GM12878 (cell line): ENCODE data around the gene ARMC2. TPM values are rescaled to one million over a fixed set of nuclear protein-coding genes. Genes with fewer than 3 reads are reported as not detected.

ENCODE experiments used
- ATAC-seq: fragments of 200-7000 bp; cut with Tn5 transposase; 3 replicates; pipeline ENCODE4 v1.9.1; 2020; ENCODE audit warnings: mild to moderate bottlenecking, moderate library complexity
- BruUV-seq: library from RNA; stranded (reverse); fragments of 400-500 nt; replicated peaks from 2 replicates; lab custom pipeline; 2021; lab: Mats Ljungman, UMichigan
- CTCF ChIA-PET: fragments of 300-600 bp; sonication (Branson Sonifier 250); formaldehyde crosslinking; extraction: SDS; loops from one replicate; lab custom pipeline; 2021; ENCODE audit warnings: inconsistent platforms; lab: Yijun Ruan, JAX
- POLR2A ChIA-PET: fragments of 350-600 bp; formaldehyde crosslinking; extraction: SDS; loops from one replicate; lab custom pipeline; 2021; ENCODE audit warnings: inconsistent platforms; lab: Charles Lee
- RAD21 ChIA-PET: fragments of 300-600 bp; sonication (Branson Sonifier 250); formaldehyde crosslinking; loops from one replicate; lab custom pipeline; 2023; ENCODE audit warnings: antibody characterized with exemption; ENCODE audit not compliant: unreplicated experiment; lab: Charles Lee
- SMC1A ChIA-PET: fragments of 300-600 bp; sonication (Branson Sonifier 250); formaldehyde crosslinking; loops from one replicate; lab custom pipeline; 2023; ENCODE audit not compliant: unreplicated experiment, uncharacterized antibody; lab: Charles Lee
- DNase-seq: peaks from one replicate; pipeline ENCODE4 v3.0.0-alpha.2; 2011; ENCODE audit warnings: low read depth, low spot score
- FAIRE-seq: peaks from 3 replicates; lab custom pipeline; 2011; peaks lifted over from hg19 to GRCh38; lab: Jason Lieb, UNC
- H2AFZ ChIP-seq: 2 replicates; pipeline ENCODE4 v1.6.0; 2011; ENCODE audit warnings: low read depth, low read length, control low read depth; ENCODE audit not compliant: control insufficient read depth
- H3K27ac ChIP-seq: 2 replicates; pipeline ENCODE4 v1.5.1; 2011; ENCODE audit warnings: control low read depth; ENCODE audit not compliant: control insufficient read depth, insufficient read depth
- H3K27me3 ChIP-seq, 2 experiments: replicated peaks in 1 of 2; 2 replicates each; pipeline versions ENCODE4 v1.6.0 to v1.6.1; 2011; ENCODE audit warnings: low read length in 1 of 2; ENCODE audit not compliant: control insufficient read depth in 2 of 2, insufficient read depth in 2 of 2
- H3K36me3 ChIP-seq, 2 experiments: 2 replicates each; pipeline ENCODE4 v1.5.1; 2011; ENCODE audit warnings: low read length in 1 of 2; ENCODE audit not compliant: control insufficient read depth in 2 of 2, insufficient read depth in 2 of 2
- H3K4me1 ChIP-seq: 2 replicates; pipeline ENCODE4 v1.6.1; 2011; ENCODE audit warnings: mild to moderate bottlenecking, low read length, moderate library complexity, mixed read lengths; ENCODE audit not compliant: control insufficient read depth, insufficient read depth
- H3K4me2 ChIP-seq: 2 replicates; pipeline ENCODE4 v1.6.0; 2011; ENCODE audit warnings: control low read depth; ENCODE audit not compliant: control insufficient read depth, insufficient read depth
- H3K4me3 ChIP-seq: fragments of 200-600 bp; sonication (generic); 2 replicates; pipeline ENCODE4 v1.5.1; 2016
- H3K79me2 ChIP-seq: 2 replicates; pipeline ENCODE4 v1.6.0; 2011; ENCODE audit warnings: low read length; ENCODE audit not compliant: control insufficient read depth, insufficient read depth
- H3K9ac ChIP-seq: 2 replicates; pipeline ENCODE4 v1.8.0; 2011; ENCODE audit warnings: low read length, control low read depth, mixed read lengths; ENCODE audit not compliant: control insufficient read depth, insufficient read depth
- H3K9me3 ChIP-seq: replicated peaks from 3 replicates; pipeline ENCODE4 v1.5.1; 2011; ENCODE audit warnings: mild to moderate bottlenecking, low read length; ENCODE audit not compliant: control insufficient read depth, insufficient read depth
- H4K20me1 ChIP-seq: 2 replicates; pipeline ENCODE4 v1.6.0; 2011; ENCODE audit not compliant: control insufficient read depth, insufficient read depth
- BRCA1 ChIP-seq: IDR thresholded peaks from 2 replicates; pipeline ENCODE4 v1.6.1; 2011; ENCODE audit warnings: low read depth, low read length, improper control_type of control experiment
- HCFC1 ChIP-seq: fragments of 150-350 bp; IDR thresholded peaks from 2 replicates; pipeline ENCODE4 v1.6.1; 2014; ENCODE audit warnings: low read length
- JUND ChIP-seq: IDR thresholded peaks from 2 replicates; pipeline ENCODE4 v1.6.1; 2012; ENCODE audit warnings: low read depth, mild to moderate bottlenecking, low read length, improper control_type of control experiment, moderate library complexity
- RB1 ChIP-seq: fragments of 450-650 bp; formaldehyde crosslinking; IDR thresholded peaks from 2 replicates; pipeline ENCODE4 v1.6.1; 2017; ENCODE audit warnings: mild to moderate bottlenecking, borderline replicate concordance
- SREBF2 ChIP-seq: IDR thresholded peaks from 2 replicates; pipeline ENCODE4 v1.6.1; 2012; ENCODE audit warnings: mild to moderate bottlenecking, low read length
- SUZ12 ChIP-seq: fragments of 200-600 bp; sonication (generic); IDR thresholded peaks from one replicate; pipeline ENCODE4 v1.6.1; 2018; ENCODE audit warnings: antibody characterized with exemption, mild to moderate bottlenecking; ENCODE audit not compliant: unreplicated experiment
- TCF3 ChIP-seq: IDR thresholded peaks from 2 replicates; pipeline ENCODE4 v1.6.1; 2012; ENCODE audit warnings: low read depth, mild to moderate bottlenecking, low read length, borderline replicate concordance; ENCODE audit not compliant: insufficient read depth
- WGBS: methylation state at CpG from one replicate; pipeline ENCODE4 v1.1.6; 2016; ENCODE audit warnings: low lambda C conversion rate; ENCODE audit not compliant: insufficient replicate concordance, insufficient coverage; ENCODE audit errors: missing lambda C conversion rate; 5-methylcytosine and 5-hydroxymethylcytosine counted together
- in situ Hi-C: fragments of 300-500 bp; cut with MboI; formaldehyde crosslinking; loops from 9 replicates; pipeline ENCODE4 v1.14.3; 2018; ENCODE audit warnings: mixed read lengths
- intact Hi-C: fragments of 100-400 bp; cut with micrococcal nuclease; formaldehyde crosslinking; loops from one replicate; pipeline ENCODE4 v1.14.2; 2022; ENCODE audit not compliant: unreplicated experiment
- polyA plus RNA-seq, 11 experiments: library from polyadenylated mRNA; depleted of rRNA in 4 of 11; unstranded in 6 of 11; stranded (reverse) in 5 of 11; fragments of >200 nt; fragmentation: Nextera tagmentation in 4 of 11; fragmentation: Illumina TruSeq in 1 of 11; extraction: Ambion mirVana in 4 of 11; extraction: Trizol in 1 of 11; gene quantifications; 1 replicate in 1 of 11; 2 replicates in 10 of 11; pipeline versions ENCODE4 v1.2.1 to v1.2.3, GENCODE V29; 2011 to 2016; ENCODE audit warnings: inconsistent platforms in 2 of 11, missing spikeins in 2 of 11, low read depth in 1 of 11
- total RNA-seq, 4 experiments: library from RNA; depleted of rRNA in 3 of 4; stranded (reverse); fragments of >200 nt in 3 of 4; fragmentation: Illumina TruSeq in 1 of 4; extraction: Trizol in 1 of 4; gene quantifications; 2 replicates each; pipeline versions ENCODE4 v1.2.1 to v1.2.3, GENCODE V29; 2013 to 2021
- TF ChIP-seq, protein P1 (sequence below): fragments of 450-650 bp; IDR thresholded peaks from 2 replicates; pipeline ENCODE4 v1.6.1; 2016; ENCODE audit warnings: mild to moderate bottlenecking
- TF ChIP-seq, protein P2 (sequence below): fragments of 450-650 bp; conservative IDR thresholded peaks from 2 replicates; pipeline ENCODE4 v1.6.1; 2017; ENCODE audit warnings: mild to moderate bottlenecking, moderate library complexity
- TF ChIP-seq, protein P3 (sequence below): IDR thresholded peaks from 2 replicates; pipeline ENCODE4 v1.6.1; 2012; ENCODE audit warnings: low read depth, low read length, improper control_type of control experiment
- TF ChIP-seq, protein P4 (sequence below): fragments of 450-650 bp; IDR thresholded peaks from 2 replicates; pipeline ENCODE4 v1.6.1; 2016; ENCODE audit warnings: mild to moderate bottlenecking

The ARMC2 gene
- total and polyA plus RNA-seq, 10 of the 15 experiments (the other 5 are each of a cell fraction or from before 2014, with no cell fraction given), result 0.06 to 0.33 (median 0.21) TPM; not detected in 5

DNA sequence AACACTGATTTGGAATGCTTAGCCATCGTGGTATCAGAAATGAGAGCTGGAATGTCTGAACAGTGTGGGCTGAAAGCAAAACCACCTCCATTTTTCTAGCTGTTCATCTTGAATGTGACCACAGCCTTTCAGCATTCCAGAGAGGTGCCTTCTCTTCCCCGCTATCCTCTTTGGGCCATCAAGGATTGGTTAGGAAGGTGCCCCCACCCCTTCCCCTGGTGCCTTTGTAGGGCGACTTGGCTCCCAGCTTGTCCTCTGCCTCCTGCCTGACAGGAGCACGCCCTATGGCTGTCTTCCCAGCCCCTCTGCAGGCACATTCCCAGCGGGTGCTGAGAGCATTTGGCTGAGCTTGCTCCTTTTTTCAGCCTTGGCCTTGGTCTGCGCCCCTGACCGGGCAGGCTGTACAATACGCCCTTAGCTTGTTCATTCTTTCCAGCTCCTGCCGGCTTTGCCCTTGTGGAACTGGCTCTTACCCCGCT is 97.5 kb downstream of the ARMC2 start:
- DNase-seq, result no peak
- RAD21 ChIA-PET, result no interaction called here

DNA sequence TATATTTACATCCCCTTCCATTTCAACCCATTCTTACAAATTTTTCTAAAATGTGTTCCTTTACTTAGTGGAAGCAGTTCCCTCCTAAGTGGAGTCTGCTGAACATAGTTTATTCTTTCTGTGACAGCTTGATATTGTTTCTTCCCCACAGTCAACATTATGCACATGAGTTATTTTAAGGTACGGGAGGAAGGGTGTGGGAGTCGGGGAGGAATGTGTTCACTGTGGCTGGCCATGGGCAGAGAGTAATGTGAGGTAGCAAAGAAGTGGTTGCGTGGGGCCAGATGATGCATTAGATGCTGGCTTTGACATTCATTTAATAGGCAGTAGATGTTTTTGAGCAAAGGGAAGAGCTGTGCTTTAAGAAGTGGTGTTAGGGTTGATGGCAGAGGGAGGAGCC is 98.5 kb downstream of the ARMC2 start:
- POLR2A ChIA-PET, result interaction anchor here (0.5 kb wide), 1 partner anchor 398 kb away, joined by 3 read pairs; no protein-coding TSS in a partner anchor
- H2AFZ ChIP-seq, result no peak overlapping the region
- no peaks in the 10 kb centered on the region for H3K9me3 ChIP-seq
- TF ChIP-seq TCF3 (no peak), HCFC1 (no peak), SREBF2 (no peak), SUZ12 (no peak), JUND (no peak), BRCA1 (no peak)
- TF ChIP-seq, protein P1, sequence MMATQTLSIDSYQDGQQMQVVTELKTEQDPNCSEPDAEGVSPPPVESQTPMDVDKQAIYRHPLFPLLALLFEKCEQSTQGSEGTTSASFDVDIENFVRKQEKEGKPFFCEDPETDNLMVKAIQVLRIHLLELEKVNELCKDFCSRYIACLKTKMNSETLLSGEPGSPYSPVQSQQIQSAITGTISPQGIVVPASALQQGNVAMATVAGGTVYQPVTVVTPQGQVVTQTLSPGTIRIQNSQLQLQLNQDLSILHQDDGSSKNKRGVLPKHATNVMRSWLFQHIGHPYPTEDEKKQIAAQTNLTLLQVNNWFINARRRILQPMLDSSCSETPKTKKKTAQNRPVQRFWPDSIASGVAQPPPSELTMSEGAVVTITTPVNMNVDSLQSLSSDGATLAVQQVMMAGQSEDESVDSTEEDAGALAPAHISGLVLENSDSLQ, result no peak
- TF ChIP-seq, protein P2, sequence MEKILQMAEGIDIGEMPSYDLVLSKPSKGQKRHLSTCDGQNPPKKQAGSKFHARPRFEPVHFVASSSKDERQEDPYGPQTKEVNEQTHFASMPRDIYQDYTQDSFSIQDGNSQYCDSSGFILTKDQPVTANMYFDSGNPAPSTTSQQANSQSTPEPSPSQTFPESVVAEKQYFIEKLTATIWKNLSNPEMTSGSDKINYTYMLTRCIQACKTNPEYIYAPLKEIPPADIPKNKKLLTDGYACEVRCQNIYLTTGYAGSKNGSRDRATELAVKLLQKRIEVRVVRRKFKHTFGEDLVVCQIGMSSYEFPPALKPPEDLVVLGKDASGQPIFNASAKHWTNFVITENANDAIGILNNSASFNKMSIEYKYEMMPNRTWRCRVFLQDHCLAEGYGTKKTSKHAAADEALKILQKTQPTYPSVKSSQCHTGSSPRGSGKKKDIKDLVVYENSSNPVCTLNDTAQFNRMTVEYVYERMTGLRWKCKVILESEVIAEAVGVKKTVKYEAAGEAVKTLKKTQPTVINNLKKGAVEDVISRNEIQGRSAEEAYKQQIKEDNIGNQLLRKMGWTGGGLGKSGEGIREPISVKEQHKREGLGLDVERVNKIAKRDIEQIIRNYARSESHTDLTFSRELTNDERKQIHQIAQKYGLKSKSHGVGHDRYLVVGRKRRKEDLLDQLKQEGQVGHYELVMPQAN, result no peak
- TF ChIP-seq, protein P3, sequence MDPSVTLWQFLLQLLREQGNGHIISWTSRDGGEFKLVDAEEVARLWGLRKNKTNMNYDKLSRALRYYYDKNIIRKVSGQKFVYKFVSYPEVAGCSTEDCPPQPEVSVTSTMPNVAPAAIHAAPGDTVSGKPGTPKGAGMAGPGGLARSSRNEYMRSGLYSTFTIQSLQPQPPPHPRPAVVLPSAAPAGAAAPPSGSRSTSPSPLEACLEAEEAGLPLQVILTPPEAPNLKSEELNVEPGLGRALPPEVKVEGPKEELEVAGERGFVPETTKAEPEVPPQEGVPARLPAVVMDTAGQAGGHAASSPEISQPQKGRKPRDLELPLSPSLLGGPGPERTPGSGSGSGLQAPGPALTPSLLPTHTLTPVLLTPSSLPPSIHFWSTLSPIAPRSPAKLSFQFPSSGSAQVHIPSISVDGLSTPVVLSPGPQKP, result no peak

More for the DNA sequence above, 97.5 kb downstream of the ARMC2 start:
- FAIRE-seq, result no peak
- no peak overlapping the region for H3K27ac ChIP-seq
- H4K20me1 ChIP-seq, result no peaks in the 10 kb centered on the region
- no peaks in the 10 kb centered on the region for H3K36me3 ChIP-seq
- H3K4me3 ChIP-seq, result no peak overlapping the region
- ChIA-PET CTCF (interaction anchor here (0.8 kb wide), 1 partner anchor 128 kb away, joined by 3 read pairs; no protein-coding TSS in a partner anchor), POLR2A (no interaction called here), SMC1A (interaction anchor here (0.9 to 1.1 kb wide), 2 partner anchors 24 to 30 kb away, joined by 3 to 4 read pairs; no protein-coding TSS in a partner anchor)
- H3K79me2 ChIP-seq, result no peaks in the 10 kb centered on the region
- in situ Hi-C loops (no loop called here), intact Hi-C loops (no loop called here)
- H3K4me2 ChIP-seq, result no peak overlapping the region
- WGBS, result 53% methylated on average over 10 of the region's 10 CpGs
- ATAC-seq, result no peak
- no peaks in the 10 kb centered on the region for H3K9me3 ChIP-seq
- BruUV-seq, result no TSS peak
- TF ChIP-seq RB1, result no peak
- TF ChIP-seq, protein P4, sequence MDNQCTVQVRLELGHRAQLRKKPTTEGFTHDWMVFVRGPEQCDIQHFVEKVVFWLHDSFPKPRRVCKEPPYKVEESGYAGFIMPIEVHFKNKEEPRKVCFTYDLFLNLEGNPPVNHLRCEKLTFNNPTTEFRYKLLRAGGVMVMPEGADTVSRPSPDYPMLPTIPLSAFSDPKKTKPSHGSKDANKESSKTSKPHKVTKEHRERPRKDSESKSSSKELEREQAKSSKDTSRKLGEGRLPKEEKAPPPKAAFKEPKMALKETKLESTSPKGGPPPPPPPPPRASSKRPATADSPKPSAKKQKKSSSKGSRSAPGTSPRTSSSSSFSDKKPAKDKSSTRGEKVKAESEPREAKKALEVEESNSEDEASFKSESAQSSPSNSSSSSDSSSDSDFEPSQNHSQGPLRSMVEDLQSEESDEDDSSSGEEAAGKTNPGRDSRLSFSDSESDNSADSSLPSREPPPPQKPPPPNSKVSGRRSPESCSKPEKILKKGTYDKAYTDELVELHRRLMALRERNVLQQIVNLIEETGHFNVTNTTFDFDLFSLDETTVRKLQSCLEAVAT, result no peak
- H3K9ac ChIP-seq, result no peak overlapping the region
- H3K27me3 ChIP-seq, result peaks cover 0 to 18% of the 10 kb centered on the region in 2 experiments; a peak in 3 of 4 replicates
- H2AFZ ChIP-seq, result no peak overlapping the region
- no peaks in the 10 kb centered on the region for H3K4me1 ChIP-seq

More for the DNA sequence above, 98.5 kb downstream of the ARMC2 start:
- in situ Hi-C loops, result no loop called here
- no peaks in the 10 kb centered on the region for H3K79me2 ChIP-seq
- WGBS, result 45% methylated on average over 3 of the region's 3 CpGs
- H3K9ac ChIP-seq, result no peak overlapping the region
- SMC1A ChIA-PET, result interaction anchor here (0.9 kb wide), 1 partner anchor 23 kb away, joined by 3 read pairs; no protein-coding TSS in a partner anchor
- FAIRE-seq (no peak), DNase-seq (no peak), ATAC-seq (no peak)
- H3K4me1 ChIP-seq, result no peaks in the 10 kb centered on the region
- RAD21 ChIA-PET, result no interaction called here
- CTCF ChIA-PET, result no interaction called here
- peaks cover 0 to 21% of the 10 kb centered on the region in 2 experiments; a peak in 3 of 4 replicates for H3K27me3 ChIP-seq
- no peak overlapping the region for H3K4me2 ChIP-seq
- no peak overlapping the region for H3K4me3 ChIP-seq
- no peak overlapping the region for H3K27ac ChIP-seq
- BruUV-seq, result no TSS peak
- no peaks in the 10 kb centered on the region for H4K20me1 ChIP-seq
- intact Hi-C loops, result no loop called here
- H3K36me3 ChIP-seq, result no peaks in the 10 kb centered on the region
